Activated naive CD4-positive, alpha-beta T cell treated with anti-CD3 and anti-CD28 coated beads, Interleukin-2, amount 50 U/mL, for 24 hours (primary cell): ENCODE measurements around the gene NSL1.

Experiments
- H3K27ac Mint-ChIP-seq: one replicate; pipeline ENCODE4 v1.8.0; 2021; ENCODE audit warnings: mild to moderate bottlenecking, mixed read lengths
- H3K27me3 Mint-ChIP-seq: one replicate; pipeline ENCODE4 v1.8.0; 2021; ENCODE audit warnings: mixed read lengths
- H3K36me3 Mint-ChIP-seq: one replicate; pipeline ENCODE4 v1.8.0; 2021; ENCODE audit warnings: mixed read lengths
- H3K4me1 Mint-ChIP-seq: one replicate; pipeline ENCODE4 v1.8.0; 2021; ENCODE audit warnings: mixed read lengths
- H3K4me3 Mint-ChIP-seq: one replicate; pipeline ENCODE4 v1.8.0; 2021; ENCODE audit warnings: mild to moderate bottlenecking, mixed read lengths
- H3K9me3 Mint-ChIP-seq: one replicate; pipeline ENCODE4 v1.8.0; 2021; ENCODE audit warnings: mixed read lengths

The NSL1 gene

DNA sequence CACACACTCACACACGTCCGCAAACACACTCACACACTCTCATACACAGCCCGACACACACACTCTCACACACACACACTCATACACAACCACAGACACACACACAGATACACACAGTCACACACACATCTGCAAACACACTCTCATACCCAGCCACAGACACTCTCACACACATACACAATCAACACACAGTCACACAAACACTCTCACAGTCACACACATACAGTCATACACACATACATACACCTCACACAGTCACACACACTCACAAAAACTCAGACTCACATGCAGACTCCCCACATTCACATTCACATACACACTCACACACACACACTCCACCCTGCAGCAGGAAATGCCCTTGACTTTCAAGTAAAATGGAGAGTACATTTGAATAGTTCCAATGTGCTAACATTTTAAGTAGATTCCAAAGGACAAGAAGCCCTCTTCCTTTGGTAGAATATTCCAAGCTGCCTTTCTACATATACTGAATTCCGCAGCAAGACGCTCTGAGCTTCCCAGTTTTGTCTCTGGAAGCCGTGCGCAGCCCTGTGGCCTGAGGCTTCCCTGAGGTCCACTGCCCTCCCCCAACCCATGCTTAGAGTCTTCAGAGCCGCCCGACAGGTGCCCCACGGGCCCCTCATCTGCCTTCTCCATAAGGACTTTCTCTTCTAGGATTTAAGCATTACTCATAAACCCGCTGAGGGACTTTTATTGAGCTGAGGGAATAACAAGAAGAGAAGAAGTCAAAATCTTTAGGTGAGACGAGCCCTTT is 101.6 kb downstream of the NSL1 start:
- H3K4me1 Mint-ChIP-seq = no peaks in the 10 kb centered on the region
- H3K36me3 Mint-ChIP-seq = peaks cover 8% of the 10 kb centered on the region
- no peak overlapping the region for H3K4me3 Mint-ChIP-seq
- H3K9me3 Mint-ChIP-seq = no peaks in the 10 kb centered on the region
- H3K27ac Mint-ChIP-seq = no peak overlapping the region
- peaks cover 1% of the 10 kb centered on the region for H3K27me3 Mint-ChIP-seq

DNA sequence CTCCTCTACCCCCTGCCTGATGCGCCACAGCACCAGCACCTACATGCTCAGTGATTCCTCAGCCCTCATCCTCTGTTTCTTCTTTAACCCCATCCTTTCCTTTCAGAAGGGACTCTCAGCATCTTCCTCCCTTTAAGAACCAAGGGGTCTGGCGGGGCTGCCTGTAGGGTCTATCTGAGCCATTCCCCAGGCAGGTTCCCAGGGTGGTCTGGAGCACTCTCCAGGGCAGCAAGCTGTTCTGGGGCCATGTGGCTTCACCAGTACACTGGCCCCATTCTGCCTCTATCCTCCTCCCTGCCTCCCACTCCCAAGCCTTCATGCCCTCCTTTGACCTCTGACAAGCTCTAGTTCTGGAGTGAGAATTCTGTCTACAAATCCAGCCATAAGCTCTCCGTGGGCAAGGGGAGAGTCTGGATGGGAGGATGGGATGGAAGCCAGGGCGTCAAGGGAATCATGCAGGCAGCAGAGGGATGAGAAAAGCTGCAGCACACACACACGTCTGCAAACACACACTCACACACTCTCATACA is 102.3 kb downstream of the NSL1 start:
- H3K36me3 Mint-ChIP-seq = peaks cover 8% of the 10 kb centered on the region
- H3K27ac Mint-ChIP-seq = no peak overlapping the region
- H3K4me1 Mint-ChIP-seq = no peaks in the 10 kb centered on the region
- no peak overlapping the region for H3K4me3 Mint-ChIP-seq
- no peaks in the 10 kb centered on the region for H3K9me3 Mint-ChIP-seq
- H3K27me3 Mint-ChIP-seq = peaks cover 1% of the 10 kb centered on the region

DNA sequence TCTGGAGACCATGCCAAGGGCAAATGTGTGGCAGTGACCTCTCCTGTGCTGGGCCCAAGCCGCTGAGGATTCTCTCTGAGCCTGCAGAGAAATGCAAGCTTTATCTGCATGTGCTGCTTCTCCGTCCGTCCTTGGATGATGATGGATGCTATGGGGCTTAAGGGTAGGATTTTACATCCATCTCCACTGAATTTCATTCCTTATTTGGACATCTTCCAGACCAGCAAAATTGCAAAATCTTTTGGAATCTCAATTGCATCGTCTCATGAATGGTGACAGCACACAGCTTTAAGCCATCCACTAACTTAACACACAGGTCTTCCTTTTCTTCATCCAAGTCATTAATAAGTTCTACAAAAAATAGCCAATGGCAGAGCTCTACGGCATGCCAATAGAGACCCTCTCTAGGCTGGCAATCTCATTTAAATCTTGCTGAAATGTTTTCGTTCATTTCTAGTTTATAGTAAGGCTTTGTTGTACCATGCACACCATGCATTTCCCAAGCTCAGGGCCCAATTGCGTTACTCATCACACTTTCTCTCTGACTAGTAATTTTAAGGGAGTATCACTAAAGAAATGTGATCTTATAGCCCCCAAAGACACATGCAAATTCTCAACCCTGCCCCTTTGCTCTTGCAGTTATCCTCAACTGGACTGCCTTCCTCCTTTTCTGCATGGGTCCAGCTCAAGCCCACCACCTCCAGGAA is 103.1 kb downstream of the NSL1 start:
- Mint-ChIP-seq H3K27ac (no peak overlapping the region), H3K27me3 (peaks cover 1% of the 10 kb centered on the region), H3K4me3 (no peak overlapping the region), H3K9me3 (no peaks in the 10 kb centered on the region), H3K36me3 (peaks cover 8% of the 10 kb centered on the region), H3K4me1 (no peaks in the 10 kb centered on the region)

DNA sequence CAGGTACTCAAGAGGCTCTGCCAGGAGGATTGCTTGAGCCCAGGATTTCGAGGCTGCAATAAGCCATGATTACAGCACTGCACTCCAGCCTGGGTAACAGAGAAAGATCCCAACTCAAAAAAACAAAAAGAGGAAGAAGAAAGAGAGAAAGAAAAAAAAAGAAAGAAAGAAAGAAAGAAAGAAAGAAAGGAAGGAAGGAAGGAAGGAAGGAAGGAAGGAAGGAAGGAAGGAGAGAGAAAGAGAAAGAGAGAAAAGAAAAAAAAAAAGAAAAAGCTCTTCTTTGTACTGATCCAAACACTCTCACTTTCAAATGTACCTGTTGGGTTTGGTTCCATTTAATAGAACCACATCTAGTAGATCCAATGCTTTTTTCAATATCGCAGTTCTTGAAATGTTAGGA is 103.8 kb downstream of the NSL1 start:
- Mint-ChIP-seq H3K9me3 (no peaks in the 10 kb centered on the region), H3K4me3 (no peak overlapping the region), H3K27me3 (peaks cover 1% of the 10 kb centered on the region), H3K27ac (no peak overlapping the region), H3K36me3 (peaks cover 8% of the 10 kb centered on the region), H3K4me1 (peaks cover 5% of the 10 kb centered on the region)

- Mint-ChIP-seq H3K4me1 (peaks cover 5% of the 10 kb centered on the region), H3K27ac (no peak overlapping the region), H3K36me3 (peaks cover 7% of the 10 kb centered on the region), H3K9me3 (no peaks in the 10 kb centered on the region), H3K4me3 (no peak overlapping the region), H3K27me3 (peaks cover 1% of the 10 kb centered on the region)
These were observed 105.0 kb downstream of the NSL1 start for GRCh38 chr1:212686591-212686990.

DNA sequence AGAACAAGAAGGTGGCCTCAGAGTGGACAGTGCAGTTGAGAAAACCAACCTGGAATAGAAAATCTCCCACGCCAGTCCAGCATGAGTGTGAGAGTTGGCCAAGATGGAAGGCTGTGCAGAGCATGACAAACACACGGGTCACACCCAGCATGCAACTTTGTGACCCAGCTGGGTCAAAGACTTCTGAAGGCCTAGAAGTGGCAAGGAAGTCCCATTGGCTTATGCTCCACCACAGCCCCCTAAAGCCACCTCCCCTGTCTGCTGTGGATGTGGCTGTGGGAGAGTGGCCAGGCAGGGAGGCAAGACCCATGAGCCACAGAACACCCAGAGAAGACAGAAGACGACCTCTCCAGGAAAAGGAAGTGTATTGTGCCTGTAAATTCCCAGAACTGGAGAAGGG is 105.5 kb downstream of the NSL1 start:
- H3K9me3 Mint-ChIP-seq = no peaks in the 10 kb centered on the region
- H3K4me3 Mint-ChIP-seq = no peak overlapping the region
- peaks cover 1% of the 10 kb centered on the region for H3K27me3 Mint-ChIP-seq
- H3K36me3 Mint-ChIP-seq = peaks cover 7% of the 10 kb centered on the region
- peaks cover 5% of the 10 kb centered on the region for H3K4me1 Mint-ChIP-seq
- H3K27ac Mint-ChIP-seq = no peak overlapping the region

DNA sequence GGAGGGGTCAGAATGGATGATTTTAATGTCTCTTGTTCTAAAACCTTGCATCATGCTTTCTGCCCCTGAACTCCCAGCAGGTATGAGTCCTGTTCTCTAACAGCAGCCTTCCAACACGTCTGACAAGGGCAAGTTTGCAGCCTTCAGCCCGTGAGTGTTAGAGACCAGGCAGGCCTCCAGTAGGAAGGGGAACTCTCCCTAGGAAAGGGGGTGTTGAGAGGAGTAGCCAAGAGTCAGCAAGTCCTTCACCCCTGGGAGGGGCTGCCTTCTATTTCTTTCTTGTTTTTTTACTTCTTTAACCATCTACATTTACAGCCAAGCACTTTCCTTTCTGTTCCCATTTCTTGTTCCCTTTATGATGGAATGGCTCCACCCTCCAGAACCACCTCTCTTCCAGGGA is 106.1 kb downstream of the NSL1 start:
- Mint-ChIP-seq H3K27ac (no peak overlapping the region), H3K4me3 (no peak overlapping the region), H3K4me1 (peaks cover 5% of the 10 kb centered on the region)

DNA sequence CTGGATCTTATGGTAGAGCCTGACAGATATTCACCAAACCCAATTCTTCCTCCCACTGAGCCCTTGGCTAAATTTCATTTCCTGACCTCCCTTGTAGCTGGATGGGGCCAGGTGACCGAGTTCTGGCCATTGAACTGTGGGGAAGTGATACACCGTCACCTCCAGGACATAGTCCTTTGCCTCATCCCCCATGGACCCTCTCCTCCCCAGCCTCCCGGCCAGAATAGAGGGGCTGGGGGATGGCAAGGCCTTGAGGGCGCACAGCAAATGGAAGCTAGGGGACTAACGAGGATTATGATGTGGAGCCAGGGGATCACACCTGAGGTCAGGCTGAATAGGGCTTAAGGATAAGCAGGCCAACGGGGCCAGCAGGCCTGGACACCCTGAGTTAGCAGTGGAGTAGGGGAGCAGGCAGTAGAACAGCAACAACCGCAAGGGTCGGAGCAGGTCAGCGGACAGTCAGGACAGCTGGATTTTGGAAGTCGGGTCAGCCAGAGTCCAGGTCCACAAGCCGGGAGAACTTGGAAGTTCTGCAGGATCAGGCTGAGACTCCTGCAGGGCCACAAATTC is 107.0 kb downstream of the NSL1 start:
- H3K4me1 Mint-ChIP-seq = peaks cover 5% of the 10 kb centered on the region
- no peaks in the 10 kb centered on the region for H3K9me3 Mint-ChIP-seq
- peaks cover 1% of the 10 kb centered on the region for H3K27me3 Mint-ChIP-seq
- H3K27ac Mint-ChIP-seq = no peak overlapping the region
- H3K4me3 Mint-ChIP-seq = no peak overlapping the region
- peaks cover 7% of the 10 kb centered on the region for H3K36me3 Mint-ChIP-seq

More for the DNA sequence above, 106.1 kb downstream of the NSL1 start:
- Mint-ChIP-seq H3K36me3 (peaks cover 7% of the 10 kb centered on the region), H3K9me3 (no peaks in the 10 kb centered on the region), H3K27me3 (peaks cover 1% of the 10 kb centered on the region)

- H3K4me1 Mint-ChIP-seq = peaks cover 5% of the 10 kb centered on the region
- peaks cover 7% of the 10 kb centered on the region for H3K36me3 Mint-ChIP-seq
- no peaks in the 10 kb centered on the region for H3K9me3 Mint-ChIP-seq
- H3K27me3 Mint-ChIP-seq = peaks cover 1% of the 10 kb centered on the region
- H3K4me3 Mint-ChIP-seq = no peak overlapping the region
- no peak overlapping the region for H3K27ac Mint-ChIP-seq
These were observed 107.5 kb downstream of the NSL1 start for GRCh38 chr1:212684076-212684475.

DNA sequence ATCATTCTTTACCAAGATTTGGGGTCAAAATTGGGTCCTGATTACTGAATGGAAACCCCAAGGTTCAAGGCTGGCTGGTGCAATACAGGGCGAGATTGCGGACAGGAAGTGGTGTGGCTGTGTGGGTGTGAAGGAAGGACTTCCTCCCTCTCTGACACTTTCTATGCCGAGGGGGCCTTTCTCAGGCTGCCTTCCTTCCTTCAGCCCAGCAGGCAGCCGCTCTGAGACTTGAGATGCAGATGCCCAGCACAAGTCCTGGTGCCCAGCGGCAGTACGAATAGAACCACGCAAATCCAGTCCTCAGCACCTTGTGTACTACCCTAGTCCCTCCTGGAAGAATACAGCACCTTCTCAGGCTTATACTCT is 108.2 kb downstream of the NSL1 start:
- Mint-ChIP-seq H3K4me3 (no peak overlapping the region), H3K27me3 (peaks cover 1% of the 10 kb centered on the region), H3K4me1 (peaks cover 5% of the 10 kb centered on the region), H3K27ac (peak overlapping the region; percentile 73), H3K9me3 (no peaks in the 10 kb centered on the region), H3K36me3 (peaks cover 7% of the 10 kb centered on the region)

- Mint-ChIP-seq H3K36me3 (peaks cover 1% of the 10 kb centered on the region), H3K27me3 (no peaks in the 10 kb centered on the region), H3K4me3 (no peak overlapping the region), H3K9me3 (no peaks in the 10 kb centered on the region), H3K27ac (no peak overlapping the region), H3K4me1 (peaks cover 5% of the 10 kb centered on the region)
These were observed 110.7 kb downstream of the NSL1 start for GRCh38 chr1:212680680-212681389.

DNA sequence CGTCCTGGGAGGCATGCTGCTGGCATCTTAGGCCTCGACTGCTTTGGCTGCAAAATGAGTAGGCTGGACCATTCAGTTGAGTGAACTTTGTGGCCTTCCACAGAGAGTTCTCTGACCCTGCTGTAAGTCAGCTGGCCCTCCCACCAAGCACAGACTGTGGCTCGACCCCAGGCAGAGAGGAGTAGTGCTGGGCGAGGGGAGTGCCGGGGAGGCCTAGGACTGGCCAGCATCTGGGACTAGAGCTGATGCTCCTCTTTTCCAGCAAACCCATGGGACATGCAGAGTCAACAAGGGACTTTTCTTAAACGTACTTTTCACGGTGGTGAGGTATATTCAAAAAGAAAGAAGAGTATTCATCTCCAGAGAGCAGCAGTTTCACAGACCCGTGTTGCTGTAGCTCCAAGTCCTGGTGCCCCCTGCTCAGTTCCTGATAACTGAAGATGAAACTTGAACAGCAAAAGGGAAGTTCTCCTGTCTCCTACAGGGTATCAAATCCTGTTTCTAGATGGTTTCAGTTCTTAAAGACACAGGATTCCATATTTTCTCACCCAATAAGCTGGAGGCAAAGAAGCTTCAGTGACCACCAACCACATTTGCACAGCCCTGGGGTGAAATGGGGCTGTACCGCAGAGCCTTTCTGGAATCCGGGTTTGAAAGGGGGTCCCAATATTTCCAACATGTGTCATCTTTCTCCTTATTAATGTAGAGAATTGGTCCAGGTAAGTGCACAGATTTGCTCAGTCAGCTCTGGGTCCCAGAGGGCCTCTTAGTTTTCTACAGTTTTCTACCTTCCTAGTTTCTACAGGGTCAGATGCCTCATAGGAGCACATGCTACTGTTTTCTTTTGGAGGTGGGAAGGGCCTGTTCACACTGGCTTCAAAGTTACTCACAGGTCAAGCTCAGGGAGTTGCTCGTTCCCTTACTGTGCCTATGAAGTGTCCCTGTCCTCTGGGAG is 112.8 kb downstream of the NSL1 start:
- Mint-ChIP-seq H3K4me1 (peaks cover 5% of the 10 kb centered on the region), H3K27me3 (no peaks in the 10 kb centered on the region), H3K9me3 (no peaks in the 10 kb centered on the region), H3K27ac (no peak overlapping the region), H3K4me3 (no peak overlapping the region), H3K36me3 (no peaks in the 10 kb centered on the region)

GRCh38 chr1:212677573-212677972 is 114.0 kb downstream of the NSL1 start:
- H3K4me3 Mint-ChIP-seq = no peak overlapping the region
- H3K9me3 Mint-ChIP-seq = no peaks in the 10 kb centered on the region
- no peaks in the 10 kb centered on the region for H3K4me1 Mint-ChIP-seq
- H3K27ac Mint-ChIP-seq = no peak overlapping the region
- H3K36me3 Mint-ChIP-seq = no peaks in the 10 kb centered on the region
- no peaks in the 10 kb centered on the region for H3K27me3 Mint-ChIP-seq

GRCh38 chr1:212677136-212677535 is 114.4 kb downstream of the NSL1 start:
- Mint-ChIP-seq H3K27ac (no peak overlapping the region), H3K4me3 (no peak overlapping the region), H3K4me1 (no peaks in the 10 kb centered on the region), H3K9me3 (no peaks in the 10 kb centered on the region), H3K36me3 (no peaks in the 10 kb centered on the region), H3K27me3 (no peaks in the 10 kb centered on the region)
